K562 (cell line): ENCODE data around the gene RLIM. TPM values are rescaled to one million over a fixed set of nuclear protein-coding genes. Genes with fewer than 3 reads are reported as not detected.

Source experiments
- CBFA2T3 ChIP-seq: fragments of 450-650 bp; IDR thresholded peaks from 2 replicates; pipeline ENCODE4 v1.6.1; 2017
- NCOR1 ChIP-seq: fragments of 450-650 bp; IDR thresholded peaks from 2 replicates; pipeline ENCODE4 v1.6.1; 2016; ENCODE audit warnings: mild to moderate bottlenecking, moderate library complexity
- NR3C1 ChIP-seq: sonication (generic); formaldehyde crosslinking; IDR thresholded peaks from 2 replicates; pipeline ENCODE4 v1.8.1; 2022; ENCODE audit warnings: missing genetic modification reagents
- NUFIP1 ChIP-seq: fragments of 450-650 bp; IDR thresholded peaks from 2 replicates; pipeline ENCODE4 v1.6.1; 2018; ENCODE audit not compliant: partially characterized antibody
- ZNF212 ChIP-seq: fragments of 450-650 bp; formaldehyde crosslinking; IDR thresholded peaks from 2 replicates; pipeline ENCODE4 v1.4.0; 2020; ENCODE audit warnings: mild to moderate bottlenecking
- ZNF263 ChIP-seq: sonication (generic); formaldehyde crosslinking; IDR thresholded peaks from 2 replicates; pipeline ENCODE4 v1.8.0; 2022; ENCODE audit warnings: mild to moderate bottlenecking, missing genetic modification reagents, borderline replicate concordance
- ZNF41 ChIP-seq: fragments of 250-450 bp; sonication (Bioruptor Pico); conservative IDR thresholded peaks from 2 replicates; pipeline ENCODE4 v1.4.0; 2020; ENCODE audit warnings: mild to moderate bottlenecking
- ZNF75A ChIP-seq: fragments of 450-650 bp; formaldehyde crosslinking; IDR thresholded peaks from 2 replicates; pipeline ENCODE4 v1.4.0; 2020; ENCODE audit warnings: mild to moderate bottlenecking
- polyA plus RNA-seq, 8 experiments: library from polyadenylated mRNA; depleted of rRNA in 4 of 8; stranded (reverse) in 5 of 8; unstranded in 3 of 8; fragments of >200 nt; fragmentation: Nextera tagmentation in 2 of 8; fragmentation: Illumina TruSeq in 1 of 8; extraction: Ambion mirVana in 2 of 8; extraction: Trizol in 1 of 8; gene quantifications; 2 replicates each; pipeline versions ENCODE4 v1.2.1 to v1.2.3, GENCODE V29; 2011 to 2014; ENCODE audit warnings: inconsistent platforms in 1 of 8, missing spikeins in 1 of 8
- total RNA-seq, 7 experiments: library from RNA; depleted of rRNA in 6 of 7; stranded (reverse); fragments of >200 nt in 6 of 7; fragmentation: Illumina TruSeq in 2 of 7; extraction: Trizol in 2 of 7; gene quantifications; 2 replicates each; pipeline versions ENCODE4 v1.2.1 to v1.2.3, GENCODE V29; 2011 to 2021; ENCODE audit warnings: low replicate concordance in 1 of 7
- TF ChIP-seq, protein P1 (sequence below): fragments of 450-650 bp; IDR thresholded peaks from 2 replicates; pipeline ENCODE4 v1.6.1; 2018; ENCODE audit warnings: mild to moderate bottlenecking, low read depth; ENCODE audit not compliant: partially characterized antibody
- TF ChIP-seq, protein P2 (sequence below), 2 experiments: fragments of 450-650 bp; formaldehyde crosslinking in 1 of 2; IDR thresholded peaks; 2 replicates each; pipeline versions ENCODE4 v1.4.0 to v1.6.1; 2014 to 2020; ENCODE audit warnings: mild to moderate bottlenecking in 2 of 2, borderline replicate concordance in 1 of 2, low read depth in 1 of 2

RLIM gene
- total and polyA plus RNA-seq, 9 of the 15 experiments (the other 6 are each of a cell fraction or from before 2014, with no cell fraction given): 4.2 to 31.4 (median 14.9) TPM

DNA sequence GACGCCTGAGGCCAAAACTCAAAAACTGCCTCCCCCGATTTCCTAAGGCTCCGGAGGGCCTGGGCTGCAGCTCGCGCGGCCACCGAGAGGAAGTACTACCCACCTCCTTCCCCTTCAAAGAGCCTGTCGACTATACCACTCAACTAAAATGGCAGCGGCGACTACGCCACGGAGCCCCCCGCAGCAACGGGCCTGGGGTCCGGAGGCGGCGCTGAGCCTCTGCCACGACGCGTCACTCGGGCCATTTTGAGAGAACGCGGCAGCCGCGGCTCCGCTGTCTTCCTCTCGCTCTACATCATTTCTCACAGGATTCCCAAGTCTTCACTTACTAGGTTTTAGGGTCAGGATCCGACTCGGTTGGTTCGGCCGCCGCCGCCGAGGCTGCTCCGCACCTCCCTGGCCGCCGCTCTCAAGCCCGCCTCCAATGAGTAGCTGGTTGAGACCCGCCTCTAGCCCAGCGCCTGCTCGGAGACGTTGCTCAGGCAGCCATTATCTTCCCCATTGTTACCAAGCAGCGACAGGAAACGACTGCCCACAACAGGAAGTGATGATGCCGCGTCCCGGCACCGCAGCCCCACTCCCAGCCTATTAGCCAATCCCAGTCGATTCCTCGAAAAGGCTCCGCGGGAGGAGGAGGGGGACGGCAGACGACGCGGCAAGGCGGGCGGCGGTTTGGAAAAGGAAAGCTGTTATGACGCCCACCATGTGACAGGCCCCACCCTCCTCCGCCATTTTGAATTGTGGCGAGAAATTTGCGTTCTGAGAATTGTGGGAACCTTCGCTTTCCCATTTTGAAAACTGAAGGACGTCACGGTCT, at the start of gene RLIM (continued):
- TF ChIP-seq, protein P1, sequence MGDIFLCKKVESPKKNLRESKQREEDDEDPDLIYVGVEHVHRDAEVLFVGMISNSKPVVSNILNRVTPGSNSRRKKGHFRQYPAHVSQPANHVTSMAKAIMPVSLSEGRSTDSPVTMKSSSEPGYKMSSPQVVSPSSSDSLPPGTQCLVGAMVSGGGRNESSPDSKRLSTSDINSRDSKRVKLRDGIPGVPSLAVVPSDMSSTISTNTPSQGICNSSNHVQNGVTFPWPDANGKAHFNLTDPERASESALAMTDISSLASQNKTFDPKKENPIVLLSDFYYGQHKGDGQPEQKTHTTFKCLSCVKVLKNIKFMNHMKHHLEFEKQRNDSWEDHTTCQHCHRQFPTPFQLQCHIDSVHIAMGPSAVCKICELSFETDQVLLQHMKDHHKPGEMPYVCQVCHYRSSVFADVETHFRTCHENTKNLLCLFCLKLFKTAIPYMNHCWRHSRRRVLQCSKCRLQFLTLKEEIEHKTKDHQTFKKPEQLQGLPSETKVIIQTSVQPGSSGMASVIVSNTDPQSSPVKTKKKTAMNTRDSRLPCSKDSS: no peak
- TF ChIP-seq ZNF41 (CRISPR knock-in tag) (no peak), CBFA2T3 (no peak), NCOR1 (0 out of 2 replicates have a peak, but pooled peaks have one; percentile 7), NR3C1 (CRISPR knock-in tag) (no peak), NUFIP1 (no peak), ZNF212 (CRISPR knock-in tag) (no peak), ZNF263 (CRISPR knock-in tag) (no peak), ZNF75A (CRISPR knock-in tag) (no peak)
- TF ChIP-seq, protein P2, sequence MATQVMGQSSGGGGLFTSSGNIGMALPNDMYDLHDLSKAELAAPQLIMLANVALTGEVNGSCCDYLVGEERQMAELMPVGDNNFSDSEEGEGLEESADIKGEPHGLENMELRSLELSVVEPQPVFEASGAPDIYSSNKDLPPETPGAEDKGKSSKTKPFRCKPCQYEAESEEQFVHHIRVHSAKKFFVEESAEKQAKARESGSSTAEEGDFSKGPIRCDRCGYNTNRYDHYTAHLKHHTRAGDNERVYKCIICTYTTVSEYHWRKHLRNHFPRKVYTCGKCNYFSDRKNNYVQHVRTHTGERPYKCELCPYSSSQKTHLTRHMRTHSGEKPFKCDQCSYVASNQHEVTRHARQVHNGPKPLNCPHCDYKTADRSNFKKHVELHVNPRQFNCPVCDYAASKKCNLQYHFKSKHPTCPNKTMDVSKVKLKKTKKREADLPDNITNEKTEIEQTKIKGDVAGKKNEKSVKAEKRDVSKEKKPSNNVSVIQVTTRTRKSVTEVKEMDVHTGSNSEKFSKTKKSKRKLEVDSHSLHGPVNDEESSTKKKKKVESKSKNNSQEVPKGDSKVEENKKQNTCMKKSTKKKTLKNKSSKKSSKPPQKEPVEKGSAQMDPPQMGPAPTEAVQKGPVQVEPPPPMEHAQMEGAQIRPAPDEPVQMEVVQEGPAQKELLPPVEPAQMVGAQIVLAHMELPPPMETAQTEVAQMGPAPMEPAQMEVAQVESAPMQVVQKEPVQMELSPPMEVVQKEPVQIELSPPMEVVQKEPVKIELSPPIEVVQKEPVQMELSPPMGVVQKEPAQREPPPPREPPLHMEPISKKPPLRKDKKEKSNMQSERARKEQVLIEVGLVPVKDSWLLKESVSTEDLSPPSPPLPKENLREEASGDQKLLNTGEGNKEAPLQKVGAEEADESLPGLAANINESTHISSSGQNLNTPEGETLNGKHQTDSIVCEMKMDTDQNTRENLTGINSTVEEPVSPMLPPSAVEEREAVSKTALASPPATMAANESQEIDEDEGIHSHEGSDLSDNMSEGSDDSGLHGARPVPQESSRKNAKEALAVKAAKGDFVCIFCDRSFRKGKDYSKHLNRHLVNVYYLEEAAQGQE (IDR thresholded peaks at IDR 0.05; ENCODE audit: borderline replicate concordance): no peak
- TF ChIP-seq, protein P2 (CRISPR knock-in tag; IDR thresholded peaks at IDR 0.05; ENCODE audit: low read depth): no peak
